Activated CD4-positive, alpha-beta T cell treated with anti-CD3 and anti-CD28 coated beads for 24 hours (primary cell): ENCODE results near the gene JADE1.

Experiments used
- DNase-seq, 2 donors: peaks; one replicate each; pipeline ENCODE4 v3.0.0-alpha.2; 2020; ENCODE audit warnings: low read depth in 2 of 2

JADE1 gene

DNA sequence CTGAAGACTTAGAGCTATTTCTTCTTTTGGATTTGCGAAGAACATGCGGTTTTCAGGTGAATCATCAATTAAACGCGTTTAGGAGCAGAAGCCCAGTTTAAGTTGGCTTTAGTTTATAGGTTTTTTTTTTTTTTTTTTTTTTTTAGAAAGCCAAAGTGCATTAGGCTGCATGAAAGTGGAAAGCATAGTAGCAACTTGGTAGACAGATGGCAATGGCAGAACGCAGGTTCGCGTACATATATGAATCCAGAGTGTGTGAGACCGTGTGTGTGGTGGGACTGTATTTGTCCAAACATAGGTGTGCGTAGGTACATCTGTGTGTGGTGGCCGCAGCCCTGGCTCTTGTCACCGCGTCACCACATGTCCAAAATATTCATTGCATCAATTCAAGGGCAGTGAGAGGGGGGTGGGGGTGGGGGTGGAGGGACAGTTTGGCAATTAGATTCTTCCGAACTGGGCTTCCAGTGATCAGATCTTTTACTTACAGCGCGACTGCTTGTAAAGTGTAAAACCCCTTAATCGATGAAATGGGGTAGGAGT lies 901 bp downstream of the JADE1 start:
- peak; percentile 8 to 10 for DNase-seq

- peak; percentile 62 to 68 for DNase-seq
Measured at GRCh38 chr4:128810871-128811570, 1.5 kb downstream of the JADE1 start.

GRCh38 chr4:128811571-128812441 lies 2.3 kb downstream of the JADE1 start:
- peak; percentile 77 for DNase-seq

DNA sequence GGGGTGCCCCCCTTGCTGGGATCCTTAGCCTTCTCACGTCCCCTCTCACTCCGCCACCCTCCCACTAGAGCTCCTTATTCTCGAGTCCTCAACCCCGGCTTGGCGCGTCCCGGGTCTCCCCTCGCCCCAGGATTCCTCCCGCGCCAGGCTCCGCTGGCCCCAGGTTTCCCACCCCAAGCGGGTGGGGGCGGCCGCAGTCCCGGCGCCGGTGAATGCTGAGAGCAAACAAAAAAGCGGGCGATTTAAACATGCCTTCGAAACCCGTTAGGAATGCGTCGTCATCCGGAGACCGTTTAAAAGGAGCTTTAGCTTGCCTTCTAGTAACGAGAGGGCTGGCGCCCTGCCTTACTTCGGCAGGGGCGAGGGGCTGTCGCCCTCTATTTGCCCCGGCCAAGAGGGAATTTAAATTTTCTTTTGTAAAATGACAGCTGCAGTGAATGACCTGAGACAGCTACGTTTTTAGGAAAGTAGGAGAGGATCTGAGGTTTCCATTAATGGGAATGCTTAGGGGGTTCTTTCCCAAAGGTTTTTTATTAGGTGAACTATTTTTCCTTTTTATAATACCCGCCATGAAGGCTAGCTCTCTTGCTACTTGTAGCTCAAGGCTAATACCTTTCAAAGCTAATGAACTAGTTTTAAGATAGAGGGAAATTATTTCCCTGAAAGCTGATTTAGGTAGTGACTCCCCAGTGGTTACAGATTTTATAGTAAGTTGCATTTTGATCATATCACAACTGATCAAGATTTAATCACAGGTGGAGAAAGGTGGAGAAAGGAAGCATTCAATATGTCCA lies 3.1 kb downstream of the JADE1 start:
- peak; percentile 7 to 19 for DNase-seq

GRCh38 chr4:128813965-128814364 lies 4.5 kb downstream of the JADE1 start:
- no peak for DNase-seq

- DNase-seq, result no peak
Measured at GRCh38 chr4:128818442-128818841, 8.9 kb downstream of the JADE1 start.

DNA sequence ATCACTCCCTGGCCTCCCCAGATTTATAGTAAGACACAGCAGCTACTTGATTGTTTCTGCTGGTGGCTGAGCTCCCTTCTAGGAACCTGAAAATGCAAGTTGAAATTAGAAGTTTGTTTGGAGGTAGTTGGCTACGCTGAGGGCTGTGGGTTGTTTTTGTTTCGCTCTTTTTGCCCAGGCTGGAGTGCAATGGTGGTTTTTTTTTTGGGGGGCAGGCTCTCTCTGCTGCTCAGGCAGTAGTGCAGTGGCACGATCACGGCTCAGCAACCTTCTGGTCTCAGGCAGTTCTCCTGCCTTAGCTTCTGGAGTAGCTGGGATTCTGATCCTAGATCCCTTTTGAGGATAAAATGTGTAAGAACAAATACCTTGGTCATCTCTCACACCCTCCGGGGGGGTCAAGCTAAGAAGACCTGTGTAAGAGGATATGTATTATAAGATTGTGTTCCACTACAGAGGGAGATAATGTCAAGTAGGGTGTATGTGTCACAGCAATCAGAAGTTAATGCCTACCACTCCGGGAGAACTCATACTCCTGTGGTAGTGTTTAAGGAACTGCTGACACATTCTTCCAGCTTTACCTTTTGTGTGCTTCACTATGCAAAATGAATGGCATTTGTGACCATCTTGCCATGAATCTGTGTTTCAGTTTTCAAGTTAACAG lies 9.7 kb downstream of the JADE1 start:
- DNase-seq, result no peak

- DNase-seq, result no peak
Measured at GRCh38 chr4:128820671-128821070, 11.2 kb downstream of the JADE1 start.

DNA sequence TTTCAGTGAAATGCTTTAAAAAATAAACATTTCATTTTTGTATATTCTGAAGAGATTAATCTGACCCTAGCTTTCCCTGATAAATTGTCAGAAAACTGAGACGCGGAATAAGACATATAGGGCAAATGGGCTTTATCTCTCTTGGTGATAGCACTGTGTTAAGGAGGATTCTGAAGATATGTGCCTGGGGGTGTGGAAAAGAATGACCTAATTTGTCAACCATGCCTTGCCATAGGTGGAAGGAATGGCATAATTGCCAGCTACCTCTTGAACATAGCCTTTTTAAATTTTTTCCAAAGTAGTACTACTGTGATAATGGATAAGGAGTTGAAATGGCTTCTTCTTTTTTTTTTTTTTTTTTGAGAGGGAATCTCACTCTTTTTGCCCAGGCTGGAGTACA lies 11.7 kb downstream of the JADE1 start:
- no peak for DNase-seq

GRCh38 chr4:128823025-128823661 lies 13.6 kb downstream of the JADE1 start:
- no peak for DNase-seq

DNA sequence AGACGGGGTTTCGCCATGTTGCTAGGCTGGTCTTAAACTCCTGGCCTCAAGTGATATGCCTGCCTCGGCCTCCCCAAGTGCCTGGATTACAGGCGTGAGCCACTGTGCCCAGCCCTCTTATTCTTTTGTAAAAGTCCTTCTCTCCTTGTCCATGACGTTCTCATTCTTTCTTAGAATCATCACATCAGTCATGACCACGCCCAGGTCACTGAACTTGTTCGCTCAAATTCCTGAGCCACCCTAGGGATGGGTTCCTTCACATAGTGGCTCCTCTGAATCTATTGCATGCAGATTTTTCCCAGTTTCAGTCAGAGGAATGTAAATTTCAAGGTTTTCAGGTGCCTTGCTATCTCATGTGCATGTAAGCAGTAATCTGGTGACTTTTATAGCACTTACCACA lies 15.7 kb downstream of the JADE1 start:
- DNase-seq, result no peak

- DNase-seq, result no peak
Measured at GRCh38 chr4:128827296-128827695, 17.8 kb downstream of the JADE1 start.

GRCh38 chr4:128830906-128831503 lies 21.5 kb downstream of the JADE1 start:
- DNase-seq, result no peak

GRCh38 chr4:128831531-128832242 lies 22.2 kb downstream of the JADE1 start:
- DNase-seq, result no peak

DNA sequence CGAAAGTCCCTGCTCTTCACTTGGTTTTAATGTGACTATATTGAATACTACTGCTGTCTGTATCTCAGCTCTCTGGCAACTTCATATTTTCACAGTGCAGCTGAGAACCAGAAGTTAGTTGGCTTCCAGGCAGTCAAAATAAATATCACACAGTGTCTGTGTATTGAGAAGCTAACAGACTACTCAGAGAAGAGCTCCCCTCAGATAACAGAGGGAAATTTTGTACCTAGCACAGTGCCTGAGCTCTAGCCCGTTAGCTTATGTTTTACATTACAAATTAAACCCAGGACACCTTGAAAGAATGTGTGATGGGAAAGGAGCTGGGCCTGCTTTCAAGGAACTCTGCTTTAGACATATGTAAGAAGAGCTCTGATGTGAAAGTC lies 22.7 kb downstream of the JADE1 start:
- no peak for DNase-seq

- DNase-seq, result no peak
Measured at GRCh38 chr4:128835498-128836222, 26.2 kb downstream of the JADE1 start.

GRCh38 chr4:128837198-128837597 lies 27.7 kb downstream of the JADE1 start:
- DNase-seq, result no peak

GRCh38 chr4:128837679-128838078 lies 28.2 kb downstream of the JADE1 start:
- no peak for DNase-seq

- DNase-seq, result no peak
Measured at GRCh38 chr4:128840711-128841318, 31.3 kb downstream of the JADE1 start.
